Panc1 (cell line): ENCODE measurements around the gene EYS.

Source experiments
- POLR2AphosphoS5 ChIP-seq: IDR thresholded peaks from 2 replicates; pipeline ENCODE4 v1.6.1; 2012; ENCODE audit warnings: mild to moderate bottlenecking, low read depth, low read length, moderate library complexity
- SIN3A ChIP-seq: IDR thresholded peaks from 2 replicates; pipeline ENCODE4 v1.6.1; 2012; ENCODE audit warnings: low read depth, mild to moderate bottlenecking, low read length, moderate library complexity, borderline replicate concordance; ENCODE audit not compliant: insufficient read depth
- TCF7L2 ChIP-seq: IDR thresholded peaks from 2 replicates; pipeline ENCODE4 v1.6.1; 2011; ENCODE audit warnings: mild to moderate bottlenecking, low read depth, low read length, inconsistent platforms
- TF ChIP-seq, protein P1 (sequence below): fragments of 450-650 bp; IDR thresholded peaks from 2 replicates; pipeline ENCODE4 v1.5.1; 2017; ENCODE audit warnings: mild to moderate bottlenecking
- TF ChIP-seq, protein P2 (sequence below), 2 experiments: IDR thresholded peaks; 2 replicates each; pipeline ENCODE4 v1.6.1; 2011 to 2012; ENCODE audit warnings: low read depth in 2 of 2, control low read depth in 1 of 2, low read length in 1 of 2, mild to moderate bottlenecking in 1 of 2, moderate library complexity in 1 of 2; ENCODE audit not compliant: insufficient read depth in 1 of 2

DNA sequence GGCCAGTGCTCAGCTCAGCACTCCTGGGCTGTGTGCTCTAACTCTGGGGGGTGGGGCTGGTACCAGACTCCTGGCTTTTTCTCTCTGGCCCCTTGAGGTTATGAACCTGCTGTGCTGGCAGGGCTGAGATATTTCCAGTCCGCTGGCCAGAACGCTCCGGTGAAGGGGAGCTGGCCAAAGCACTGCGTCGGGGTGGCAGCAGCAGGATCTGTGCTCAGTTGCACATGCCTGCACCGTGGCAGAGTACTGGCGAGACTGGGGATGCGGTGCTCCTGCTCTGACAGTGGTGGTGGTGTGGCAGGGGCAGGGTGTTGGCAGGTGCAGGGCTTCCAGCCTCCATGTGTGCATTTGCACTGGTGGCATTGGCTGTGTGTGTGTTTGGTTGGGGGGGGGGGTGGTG, 1697.0 kb downstream of the EYS start:
- TF ChIP-seq, protein P1, sequence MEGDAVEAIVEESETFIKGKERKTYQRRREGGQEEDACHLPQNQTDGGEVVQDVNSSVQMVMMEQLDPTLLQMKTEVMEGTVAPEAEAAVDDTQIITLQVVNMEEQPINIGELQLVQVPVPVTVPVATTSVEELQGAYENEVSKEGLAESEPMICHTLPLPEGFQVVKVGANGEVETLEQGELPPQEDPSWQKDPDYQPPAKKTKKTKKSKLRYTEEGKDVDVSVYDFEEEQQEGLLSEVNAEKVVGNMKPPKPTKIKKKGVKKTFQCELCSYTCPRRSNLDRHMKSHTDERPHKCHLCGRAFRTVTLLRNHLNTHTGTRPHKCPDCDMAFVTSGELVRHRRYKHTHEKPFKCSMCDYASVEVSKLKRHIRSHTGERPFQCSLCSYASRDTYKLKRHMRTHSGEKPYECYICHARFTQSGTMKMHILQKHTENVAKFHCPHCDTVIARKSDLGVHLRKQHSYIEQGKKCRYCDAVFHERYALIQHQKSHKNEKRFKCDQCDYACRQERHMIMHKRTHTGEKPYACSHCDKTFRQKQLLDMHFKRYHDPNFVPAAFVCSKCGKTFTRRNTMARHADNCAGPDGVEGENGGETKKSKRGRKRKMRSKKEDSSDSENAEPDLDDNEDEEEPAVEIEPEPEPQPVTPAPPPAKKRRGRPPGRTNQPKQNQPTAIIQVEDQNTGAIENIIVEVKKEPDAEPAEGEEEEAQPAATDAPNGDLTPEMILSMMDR, result no peak
- no peak for TF ChIP-seq SIN3A
- TF ChIP-seq POLR2AphosphoS5, result no peak
- TF ChIP-seq TCF7L2, result no peak
- TF ChIP-seq, protein P2, sequence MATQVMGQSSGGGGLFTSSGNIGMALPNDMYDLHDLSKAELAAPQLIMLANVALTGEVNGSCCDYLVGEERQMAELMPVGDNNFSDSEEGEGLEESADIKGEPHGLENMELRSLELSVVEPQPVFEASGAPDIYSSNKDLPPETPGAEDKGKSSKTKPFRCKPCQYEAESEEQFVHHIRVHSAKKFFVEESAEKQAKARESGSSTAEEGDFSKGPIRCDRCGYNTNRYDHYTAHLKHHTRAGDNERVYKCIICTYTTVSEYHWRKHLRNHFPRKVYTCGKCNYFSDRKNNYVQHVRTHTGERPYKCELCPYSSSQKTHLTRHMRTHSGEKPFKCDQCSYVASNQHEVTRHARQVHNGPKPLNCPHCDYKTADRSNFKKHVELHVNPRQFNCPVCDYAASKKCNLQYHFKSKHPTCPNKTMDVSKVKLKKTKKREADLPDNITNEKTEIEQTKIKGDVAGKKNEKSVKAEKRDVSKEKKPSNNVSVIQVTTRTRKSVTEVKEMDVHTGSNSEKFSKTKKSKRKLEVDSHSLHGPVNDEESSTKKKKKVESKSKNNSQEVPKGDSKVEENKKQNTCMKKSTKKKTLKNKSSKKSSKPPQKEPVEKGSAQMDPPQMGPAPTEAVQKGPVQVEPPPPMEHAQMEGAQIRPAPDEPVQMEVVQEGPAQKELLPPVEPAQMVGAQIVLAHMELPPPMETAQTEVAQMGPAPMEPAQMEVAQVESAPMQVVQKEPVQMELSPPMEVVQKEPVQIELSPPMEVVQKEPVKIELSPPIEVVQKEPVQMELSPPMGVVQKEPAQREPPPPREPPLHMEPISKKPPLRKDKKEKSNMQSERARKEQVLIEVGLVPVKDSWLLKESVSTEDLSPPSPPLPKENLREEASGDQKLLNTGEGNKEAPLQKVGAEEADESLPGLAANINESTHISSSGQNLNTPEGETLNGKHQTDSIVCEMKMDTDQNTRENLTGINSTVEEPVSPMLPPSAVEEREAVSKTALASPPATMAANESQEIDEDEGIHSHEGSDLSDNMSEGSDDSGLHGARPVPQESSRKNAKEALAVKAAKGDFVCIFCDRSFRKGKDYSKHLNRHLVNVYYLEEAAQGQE (IDR thresholded peaks at IDR 0.05; ENCODE audit: insufficient read depth in 1 of 2, low read depth in 2 of 2, low read length in 1 of 2), result no peak
